Retina (tissue), 1 donor: ENCODE measurements around the gene NUP214.
"Not testable (repeated sequence)": the region's sequence is repeated elsewhere in the genome, so short reads cannot be mapped to it uniquely, and the experiment has no call there.

ENCODE experiments used
- DNase-seq: peaks from one replicate; pipeline ENCODE4 v3.0.0-alpha.2; 2016

The NUP214 gene

DNA sequence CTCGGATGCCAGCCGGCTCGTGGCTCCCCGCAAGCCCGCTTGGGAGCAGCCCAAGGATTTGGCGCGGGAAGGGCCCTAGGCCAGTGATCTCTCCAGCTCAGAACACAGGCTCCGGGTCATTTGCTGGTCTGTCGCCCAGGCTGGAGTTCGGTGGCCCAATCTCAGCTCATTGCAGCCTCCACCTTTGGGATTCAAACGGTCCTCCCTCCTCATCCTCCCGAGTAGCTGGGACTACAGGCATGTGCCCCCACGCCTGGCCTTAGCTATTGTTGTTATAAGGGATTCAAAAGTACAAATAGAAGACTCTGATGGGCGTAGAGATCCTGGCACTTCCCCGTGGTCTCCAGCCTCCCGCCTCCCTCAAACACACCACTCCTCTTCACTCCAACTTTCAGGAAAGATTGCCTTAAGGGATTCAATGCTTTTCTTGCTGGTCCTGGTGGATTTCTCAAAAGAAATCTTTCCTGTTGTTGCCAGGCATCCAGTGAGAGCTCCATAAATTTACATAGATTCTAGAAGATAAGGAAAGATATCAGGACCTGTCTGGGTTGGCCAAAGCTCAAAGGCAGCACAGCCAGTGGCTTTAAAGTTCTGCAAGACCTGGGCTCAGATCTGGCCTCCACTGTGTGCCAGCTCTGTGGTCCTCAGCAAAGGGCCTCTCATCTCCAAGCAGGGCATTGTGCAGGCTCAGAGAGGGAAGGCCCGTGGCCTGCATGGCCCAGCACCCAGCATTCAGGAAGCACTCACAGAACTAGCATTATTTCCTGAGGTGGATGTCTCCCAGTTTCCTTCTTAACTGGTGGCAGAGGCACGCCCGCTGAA lies 28.0 kb upstream of the NUP214 start:
- DNase-seq: no peak

DNA sequence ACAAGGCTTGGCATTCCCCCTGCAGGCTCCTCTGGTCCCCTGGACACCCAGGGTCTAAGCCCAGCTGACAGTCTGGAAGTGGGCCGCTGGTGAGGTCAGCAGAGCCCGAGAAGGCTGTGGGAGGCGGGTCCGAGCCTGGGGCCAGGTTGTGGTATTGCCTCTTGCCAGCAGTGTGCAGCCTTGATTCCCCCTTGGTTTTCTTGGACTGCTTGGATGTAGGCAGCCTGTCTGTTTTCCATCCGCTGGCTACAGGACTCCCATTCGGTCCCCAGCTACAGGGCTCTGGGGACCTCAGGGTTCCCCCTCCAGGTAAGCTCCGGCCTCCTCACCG lies 27.5 kb upstream of the NUP214 start:
- no peak for DNase-seq

DNA sequence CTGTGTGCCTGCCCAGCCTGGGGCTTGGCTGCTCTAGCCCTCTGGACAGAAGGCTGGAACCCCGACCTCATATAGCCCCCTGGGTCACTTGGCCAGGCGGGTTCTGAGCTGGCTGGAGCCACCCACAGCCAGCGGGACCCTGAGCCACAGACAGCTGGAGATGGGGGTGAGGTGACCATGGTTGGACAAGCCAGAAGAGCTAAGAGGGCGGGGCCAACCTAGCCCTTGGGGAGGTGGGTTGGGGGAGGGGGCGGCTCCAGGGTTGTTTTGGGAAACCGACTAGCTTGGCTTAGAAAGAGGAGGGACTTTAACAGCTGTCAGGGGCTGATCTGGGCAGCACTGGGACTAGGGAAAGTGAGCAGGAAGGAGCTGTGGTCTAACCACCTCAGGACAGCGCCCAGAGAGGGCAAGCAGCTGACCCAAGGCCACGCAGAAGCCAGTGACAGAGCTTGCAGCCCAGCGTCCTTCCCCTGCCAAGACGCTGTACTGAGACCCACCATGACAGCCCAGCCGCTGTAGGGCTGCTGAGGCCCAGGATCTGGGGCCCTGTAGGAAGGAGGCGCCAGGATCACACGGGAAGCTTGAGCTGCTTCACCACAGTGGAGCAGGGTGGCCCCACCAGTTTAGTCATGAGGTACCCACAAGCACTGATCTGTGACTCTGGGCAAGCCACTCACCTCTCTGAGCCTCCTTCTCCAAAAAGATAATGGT lies 26.8 kb upstream of the NUP214 start:
- DNase-seq: no peak

DNA sequence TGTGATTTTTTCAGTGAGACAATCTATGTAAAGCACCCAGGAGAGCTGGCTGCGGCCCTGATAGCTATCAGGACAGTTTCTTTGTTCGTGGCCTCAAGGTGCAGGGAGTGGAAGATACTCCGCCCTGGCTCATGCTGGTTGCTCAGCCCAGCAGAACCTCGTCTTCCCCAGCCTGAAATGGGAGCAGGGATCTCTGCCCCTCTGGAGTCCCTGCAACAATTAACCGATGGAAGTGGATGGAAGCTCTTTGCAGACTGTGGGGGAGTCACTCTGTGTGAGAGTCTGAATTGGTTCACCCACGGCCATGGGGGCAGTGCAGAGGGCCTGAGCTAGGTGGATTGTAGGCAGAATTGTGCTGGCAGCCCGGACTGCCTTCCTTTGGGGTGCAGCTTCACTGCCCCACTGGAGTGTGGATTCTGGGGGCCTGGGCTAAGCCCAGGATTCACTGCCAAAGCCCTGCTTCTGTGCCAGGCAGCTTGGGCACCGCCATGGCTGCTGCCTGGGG lies 26.2 kb upstream of the NUP214 start:
- DNase-seq: no peak

DNA sequence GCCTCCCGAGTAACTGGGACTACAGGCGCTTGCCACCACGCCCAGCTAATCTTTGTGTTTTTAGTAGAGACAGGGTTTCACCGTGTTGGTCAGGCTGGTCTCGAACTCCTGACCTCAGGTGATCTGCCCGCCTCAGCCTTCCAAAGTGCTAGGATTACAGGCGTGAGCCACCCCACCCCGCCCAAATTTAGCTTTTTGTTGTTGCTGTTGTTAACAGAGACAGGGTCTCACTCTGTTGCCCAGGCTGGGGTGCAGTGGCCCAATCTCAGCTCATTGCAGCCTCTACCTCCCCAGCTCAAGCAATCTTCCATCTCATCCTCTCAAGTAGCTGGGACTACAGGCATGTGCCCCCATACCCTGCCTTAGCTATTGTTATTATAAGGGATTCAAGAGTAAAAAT lies 25.5 kb upstream of the NUP214 start:
- DNase-seq: not testable (repeated sequence)

DNA sequence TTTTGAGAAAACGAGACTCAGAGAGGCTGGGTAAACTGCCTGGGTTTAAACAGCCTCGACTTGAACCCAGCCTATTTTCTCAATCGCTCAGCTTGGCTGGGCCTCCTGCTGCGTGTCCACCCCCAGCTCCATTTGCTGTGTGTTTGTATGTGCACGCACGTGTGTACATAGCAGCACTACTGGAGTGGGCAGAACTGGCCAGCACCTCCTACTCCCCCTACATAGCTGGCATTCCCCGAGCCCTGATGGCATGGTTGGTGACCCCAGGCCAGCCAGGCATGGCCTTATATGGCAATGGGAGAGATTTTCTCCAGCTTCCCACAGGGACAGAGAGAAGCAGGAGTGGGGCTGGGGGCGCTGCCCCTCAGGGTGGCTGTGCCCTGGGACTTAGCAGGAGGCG lies 24.9 kb upstream of the NUP214 start:
- no peak for DNase-seq

DNA sequence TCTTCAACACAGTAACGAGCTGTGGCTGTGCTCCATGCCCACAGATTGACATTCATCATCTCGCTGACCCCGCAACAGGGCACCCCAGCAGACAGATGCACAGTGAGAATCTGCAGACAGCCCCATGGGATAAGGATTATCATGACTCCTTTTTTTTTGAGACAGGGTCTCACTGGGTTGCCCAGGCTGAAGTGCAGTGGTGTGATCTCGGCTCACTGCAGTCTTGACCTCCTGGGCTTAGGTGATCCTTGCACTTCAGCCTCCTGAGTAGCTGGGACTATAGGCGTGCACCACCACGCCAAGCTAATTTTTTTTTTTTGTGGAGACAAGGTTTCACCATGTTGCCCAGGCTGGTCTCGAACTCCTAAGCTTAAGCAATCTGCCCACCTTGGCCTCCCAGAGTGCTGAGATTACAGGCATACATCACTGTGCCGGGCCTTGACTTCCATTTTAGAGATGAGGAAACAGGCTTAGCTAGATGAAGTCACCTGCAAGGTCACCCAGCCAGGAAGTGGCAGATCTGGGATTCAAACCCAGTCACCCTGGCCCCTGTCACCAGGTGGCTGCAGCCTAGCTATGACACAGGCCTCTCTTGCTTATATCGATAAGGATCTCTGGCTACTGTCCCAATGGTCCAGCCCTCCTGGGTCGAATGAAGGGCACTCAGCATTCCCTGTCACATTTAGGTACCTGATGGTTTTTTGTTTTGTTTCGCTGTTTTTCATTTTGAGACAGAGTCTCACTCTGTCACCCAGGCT lies 24.0 kb upstream of the NUP214 start:
- no peak for DNase-seq

DNA sequence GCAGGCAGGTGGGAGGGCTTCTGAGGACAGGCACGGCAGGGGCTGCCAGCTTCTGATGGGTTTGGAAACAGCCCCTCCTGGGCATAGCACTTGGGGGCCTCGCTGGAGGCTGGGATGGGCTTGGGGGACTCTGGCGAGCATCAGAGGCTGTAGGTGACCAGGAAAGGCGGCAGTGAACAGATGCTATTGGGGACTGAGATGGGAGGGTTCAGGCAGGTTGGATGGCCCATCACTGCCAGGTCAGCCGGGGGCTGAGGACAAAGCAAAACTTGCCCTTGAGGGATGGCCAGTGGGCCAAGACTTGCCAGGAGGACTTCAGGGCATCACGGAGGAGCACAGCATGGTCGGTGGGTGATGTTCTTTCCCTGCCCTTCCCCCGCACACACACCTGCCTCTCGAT lies 22.4 kb upstream of the NUP214 start:
- no peak for DNase-seq

DNA sequence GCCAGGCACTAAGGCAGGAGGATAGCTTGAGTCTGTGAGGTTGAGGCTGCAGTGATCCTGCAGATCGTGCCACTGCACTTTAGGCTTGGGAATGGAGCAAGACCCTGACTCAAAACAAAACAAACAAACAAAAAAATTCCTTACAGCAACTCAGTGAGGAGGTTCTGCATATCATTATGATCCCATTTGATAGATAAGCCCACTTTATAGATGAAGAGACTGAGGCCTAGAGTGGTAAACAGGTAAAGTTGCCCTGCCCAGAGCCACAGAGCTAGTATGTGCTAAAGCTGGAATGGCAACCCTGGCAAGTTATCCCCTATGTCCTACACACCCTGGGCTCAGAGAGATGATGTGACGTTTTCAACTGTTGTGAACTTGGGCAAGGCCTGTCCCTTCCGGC lies 21.9 kb upstream of the NUP214 start:
- no peak for DNase-seq

DNA sequence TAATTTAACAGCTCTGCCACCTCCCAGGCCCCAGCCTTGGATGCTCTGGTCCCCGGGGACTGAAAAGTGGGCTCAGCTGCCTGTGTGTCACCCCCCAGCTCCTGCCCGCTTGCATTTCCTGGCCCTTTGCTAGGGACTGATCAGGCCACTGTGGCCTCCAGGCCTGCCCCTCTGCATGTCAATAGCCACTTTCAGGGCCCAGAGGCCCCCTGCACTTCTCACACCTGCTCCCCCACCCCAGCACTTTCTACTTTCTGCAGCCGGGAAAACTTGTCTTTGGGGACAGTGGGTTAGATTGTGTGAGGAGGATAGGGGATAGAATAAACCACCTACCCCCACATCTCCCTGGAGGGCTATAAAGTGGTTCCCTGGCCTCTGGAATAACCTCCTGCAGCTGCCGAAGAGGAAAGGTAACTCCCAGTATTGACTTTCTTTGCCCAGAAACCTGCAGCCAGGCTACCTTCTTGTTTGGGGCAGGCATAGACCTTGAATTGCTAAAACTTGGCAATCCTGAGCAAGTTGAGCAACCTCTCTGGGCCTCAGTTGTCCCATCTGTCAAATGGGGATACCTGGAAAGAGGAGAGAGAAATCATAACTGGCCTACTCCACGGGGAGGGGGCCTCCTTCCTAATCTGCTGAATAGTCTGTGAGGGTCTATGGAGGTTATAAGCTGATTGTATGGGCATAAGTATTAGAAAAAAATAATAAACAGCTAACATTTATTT lies 21.2 kb upstream of the NUP214 start:
- no peak for DNase-seq

DNA sequence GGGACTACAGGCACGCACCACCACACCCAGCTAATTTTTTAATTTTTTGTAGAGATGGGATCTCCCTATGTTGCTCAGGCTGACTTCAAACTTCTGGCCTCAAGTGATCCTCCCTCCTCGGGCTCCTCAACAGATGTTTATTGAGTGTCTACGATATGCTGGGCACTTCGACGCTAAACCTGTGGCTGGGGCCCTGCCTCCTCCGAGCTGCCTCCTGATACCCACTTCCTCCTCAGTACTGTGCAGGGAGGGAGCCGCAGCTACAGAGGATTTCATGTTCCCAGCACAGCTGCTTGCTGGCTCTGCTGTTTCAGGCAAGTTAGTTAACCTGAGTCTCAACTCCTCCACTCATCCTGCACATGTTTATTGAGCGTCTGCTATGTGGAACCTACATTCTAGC lies 19.4 kb upstream of the NUP214 start:
- no peak for DNase-seq

DNA sequence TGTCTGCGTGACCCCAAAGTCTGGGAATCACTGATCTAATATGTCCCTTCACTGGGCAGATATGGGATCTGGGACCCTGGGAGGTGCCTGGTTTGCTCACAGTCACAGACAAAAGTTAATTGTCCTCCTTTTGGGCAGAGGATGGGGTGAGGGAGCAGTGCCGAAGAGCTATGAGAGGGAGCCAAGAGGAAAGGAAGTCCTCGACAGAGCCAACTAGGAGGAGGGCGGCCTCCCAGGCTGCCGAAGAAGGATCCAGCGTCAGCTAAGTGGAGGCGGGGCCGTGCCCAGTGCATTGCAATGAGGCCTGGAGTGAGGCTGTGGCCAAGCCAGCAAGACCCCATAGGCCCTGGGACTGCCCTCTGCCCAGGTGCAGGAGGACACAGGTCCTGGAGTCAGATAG lies 17.6 kb upstream of the NUP214 start:
- no peak for DNase-seq

DNA sequence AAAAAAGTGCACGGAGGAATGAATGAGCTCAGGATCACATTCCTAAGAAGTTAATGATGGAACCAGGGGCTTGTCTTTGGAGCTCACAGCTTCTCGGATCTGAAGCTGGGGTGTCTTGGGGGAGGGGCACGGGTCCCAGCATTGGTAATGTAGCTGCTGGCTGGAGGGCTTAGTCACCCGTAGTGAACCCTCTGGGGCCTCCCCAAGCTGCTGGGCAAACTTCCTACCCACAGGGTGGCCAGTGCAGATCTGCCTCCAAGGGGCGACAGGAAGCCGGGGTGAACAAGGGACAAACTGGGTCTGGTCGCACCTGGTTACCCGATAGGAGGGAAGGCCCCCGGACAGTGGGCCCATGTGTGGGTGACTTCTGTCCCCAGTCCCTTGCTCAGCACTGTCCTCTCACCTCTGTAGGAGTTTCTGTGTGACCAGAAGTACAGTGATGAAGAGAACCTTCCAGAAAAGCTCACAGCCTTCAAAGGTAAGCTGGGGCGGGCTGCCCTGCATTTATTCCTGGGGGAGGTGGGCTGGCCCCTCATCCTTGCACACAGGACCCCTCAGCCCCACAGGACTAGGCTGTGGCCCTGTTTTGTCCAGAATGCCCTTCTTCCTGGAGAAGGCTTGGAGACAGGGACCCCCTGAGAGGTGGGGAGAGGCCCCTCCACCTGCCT lies 14.1 kb upstream of the NUP214 start:
- peak; percentile 55 for DNase-seq

DNA sequence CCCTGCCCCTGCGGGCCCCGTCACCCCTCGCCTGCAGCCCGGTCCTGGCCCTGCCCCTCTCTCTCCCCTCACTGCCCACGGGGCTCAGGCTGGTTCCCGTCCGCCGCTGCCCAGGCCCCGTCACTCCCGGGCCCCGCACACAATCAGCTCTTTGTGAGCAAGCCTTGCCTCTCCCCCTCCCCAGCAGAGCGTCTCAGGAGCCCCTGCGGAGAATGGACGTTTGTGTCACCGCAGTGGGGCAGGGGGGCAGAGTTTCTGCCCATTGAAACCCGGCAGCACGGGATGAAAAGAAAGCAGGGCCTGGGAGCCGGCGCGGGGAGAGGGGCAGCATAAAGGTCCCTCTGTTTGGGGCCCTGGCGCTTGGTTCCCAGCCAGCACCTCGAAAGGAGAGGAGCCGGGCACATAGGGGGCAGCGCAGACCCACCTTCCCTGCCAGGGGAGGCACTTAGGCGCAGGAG lies 13.5 kb upstream of the NUP214 start:
- DNase-seq: peak; percentile 90

DNA sequence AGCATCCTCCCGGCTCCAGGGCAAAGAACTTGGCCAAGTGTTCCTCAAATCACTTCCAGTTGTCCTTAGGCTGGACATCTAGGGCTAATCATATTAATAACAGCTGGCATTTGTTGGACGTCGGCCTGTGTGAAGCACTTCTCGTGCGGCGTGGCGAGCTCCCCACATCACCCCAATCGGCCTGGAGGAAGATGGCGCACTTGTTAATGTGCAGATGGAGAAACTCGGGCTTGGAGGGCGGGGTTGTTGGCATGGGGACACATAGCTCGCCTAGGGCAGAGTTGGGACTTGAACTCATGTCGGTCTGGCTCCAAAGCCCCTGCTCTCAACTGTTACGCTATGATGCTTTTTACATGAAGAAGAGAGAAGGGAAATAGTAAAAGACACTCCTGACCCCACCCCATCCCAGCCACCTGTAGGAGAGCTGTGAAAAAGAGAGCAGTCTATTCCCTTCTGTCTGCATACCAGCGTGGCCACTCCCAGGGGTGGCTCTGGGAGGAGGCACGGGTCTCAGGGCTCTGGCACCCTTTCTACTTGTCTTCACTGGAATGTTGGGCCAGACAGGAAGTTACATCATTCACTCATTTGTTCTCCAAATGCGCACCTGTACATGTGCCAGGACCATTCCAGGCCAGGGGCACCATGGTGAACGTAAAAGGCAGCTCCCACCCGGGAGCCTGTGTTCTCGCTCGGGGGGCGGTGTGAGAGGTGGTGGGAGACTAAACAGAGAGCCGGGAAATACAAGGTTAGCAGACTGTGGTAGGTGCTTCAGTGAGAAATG lies 12.8 kb upstream of the NUP214 start:
- no peak for DNase-seq

DNA sequence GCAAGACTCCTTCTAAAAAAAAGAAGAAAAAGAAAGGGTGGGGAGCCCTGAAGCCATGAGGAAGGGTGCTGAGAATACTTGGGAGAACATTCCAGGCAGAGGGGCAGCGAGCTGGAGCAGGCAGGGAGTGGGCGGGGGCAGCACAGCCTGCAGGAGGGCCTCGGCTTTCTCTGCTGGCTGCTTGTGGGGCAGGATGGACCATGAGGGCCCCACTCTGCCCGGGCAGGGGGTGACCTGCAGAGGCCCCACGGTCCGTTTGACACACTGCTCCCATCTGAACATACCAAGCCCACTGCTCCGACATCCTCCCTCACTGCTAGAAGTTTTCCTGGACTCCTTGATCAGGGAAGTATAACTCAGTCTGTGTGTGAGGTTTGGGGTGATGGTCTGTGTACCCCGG lies 11.7 kb upstream of the NUP214 start:
- DNase-seq: no peak

DNA sequence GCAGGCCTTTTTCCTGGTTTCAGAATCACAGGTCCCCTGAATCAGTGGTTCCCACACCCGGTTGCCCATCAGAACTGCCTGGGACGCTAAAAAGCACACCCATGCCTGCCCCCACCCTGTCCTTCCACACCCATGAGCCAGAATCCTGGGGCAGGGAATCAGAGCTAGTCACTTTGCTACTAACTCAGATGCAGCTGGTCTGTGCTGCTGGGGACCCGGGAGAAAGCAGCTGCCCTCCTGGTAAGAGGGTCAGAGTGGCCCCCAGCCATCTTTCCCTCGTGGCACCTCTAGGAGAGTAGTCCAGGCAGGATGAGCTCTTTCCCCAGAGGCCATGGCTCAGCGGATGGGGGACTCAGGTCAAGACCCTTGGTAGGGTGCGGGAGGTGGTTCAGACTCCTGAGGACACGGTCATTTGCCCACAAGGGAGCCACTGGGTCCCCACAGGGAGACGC lies 11.3 kb upstream of the NUP214 start:
- DNase-seq: no peak

DNA sequence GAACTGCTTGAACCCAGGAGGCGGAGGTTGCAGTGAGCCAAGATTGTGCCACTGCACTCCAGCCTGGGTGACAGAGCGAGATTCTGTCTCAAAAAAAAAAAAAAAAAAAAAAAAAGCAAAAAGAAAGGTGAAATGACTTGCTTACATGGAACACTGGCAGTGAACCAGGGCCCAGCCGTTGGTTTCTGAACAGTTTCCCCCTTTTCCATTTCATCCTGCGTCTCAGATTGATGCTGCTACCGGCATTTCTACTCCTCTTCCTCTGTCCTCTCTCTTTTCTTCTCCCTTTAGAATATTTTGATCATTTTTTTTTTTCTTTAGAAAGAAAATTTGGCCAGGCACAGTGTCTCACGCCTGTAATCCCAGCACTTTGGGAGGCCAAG lies 10.0 kb upstream of the NUP214 start:
- not testable (repeated sequence) for DNase-seq

DNA sequence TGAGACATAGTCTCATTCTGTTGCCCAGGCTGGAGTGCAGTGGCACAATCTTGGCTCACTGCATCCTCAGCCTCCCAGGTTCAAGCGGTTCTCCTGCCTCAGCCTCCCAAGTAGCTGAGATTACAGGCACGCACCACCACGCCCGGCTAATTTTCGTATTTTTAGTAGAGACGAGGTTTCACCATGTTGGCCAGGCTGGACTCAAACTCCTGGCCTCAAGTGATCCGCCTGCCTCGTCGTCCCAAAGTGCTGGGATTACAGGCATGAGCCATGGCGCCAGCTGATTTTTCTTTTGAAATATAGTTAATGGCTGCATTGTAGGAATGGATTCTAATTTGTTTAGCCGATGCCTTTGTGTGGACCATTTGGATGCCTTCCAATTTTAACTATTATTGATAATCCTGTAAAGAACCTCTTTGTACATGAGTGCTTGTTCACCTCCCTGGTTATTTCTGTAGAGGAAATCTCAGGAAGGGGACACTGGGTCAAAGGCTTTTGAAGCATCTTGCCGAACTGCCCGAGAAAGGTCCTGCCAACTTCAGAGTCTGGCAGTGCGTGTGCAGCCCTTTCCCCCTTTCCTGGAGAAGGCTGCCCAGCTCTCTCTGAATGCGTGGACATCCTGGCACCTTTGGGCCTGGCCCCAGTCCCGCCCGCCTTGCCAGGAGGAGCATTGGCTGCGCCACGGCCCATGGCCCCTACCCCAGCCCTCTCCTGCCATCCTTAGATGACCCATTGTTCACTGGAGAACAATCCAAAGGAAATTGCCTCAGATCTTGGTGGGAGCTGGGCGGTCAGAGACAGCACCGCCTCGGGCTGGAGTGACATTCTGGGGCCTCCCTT lies 8.9 kb upstream of the NUP214 start:
- DNase-seq: no peak

DNA sequence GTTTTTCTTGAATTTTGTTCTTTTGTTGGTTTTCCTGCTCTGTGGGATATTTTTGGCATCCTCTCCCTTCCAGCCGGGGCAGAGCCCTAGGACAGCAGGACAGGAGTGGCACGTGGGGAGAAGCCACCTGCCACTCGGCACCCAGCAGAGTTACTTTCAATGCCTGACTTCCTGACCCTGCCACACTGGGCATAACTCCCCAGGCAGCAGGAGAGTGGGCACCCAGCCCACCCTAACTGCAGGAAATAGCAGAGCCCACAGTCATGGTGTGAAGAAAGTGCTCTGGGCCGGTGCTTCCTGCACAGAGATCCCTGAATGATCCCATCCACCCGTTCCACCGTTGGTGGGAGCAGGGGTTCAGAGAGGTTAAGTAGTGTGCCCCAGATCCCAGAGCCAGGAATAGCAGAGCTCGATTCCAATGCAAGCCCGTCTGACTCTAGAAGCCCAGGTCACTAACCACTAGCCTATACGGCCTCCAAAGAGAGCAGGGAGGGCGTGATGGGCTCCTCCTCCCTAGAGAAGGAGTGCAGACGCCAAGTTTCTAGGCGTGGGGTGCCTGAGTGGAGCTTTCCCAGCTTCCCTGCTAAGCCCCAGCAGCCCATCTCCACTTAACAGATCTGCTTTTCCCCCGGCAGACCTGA lies 8.1 kb upstream of the NUP214 start:
- DNase-seq: no peak
